ENCODE results near the gene PRKCA. TPM values are rescaled to one million over a fixed set of nuclear protein-coding genes. Genes with fewer than 3 reads are reported as not detected.

Gene PRKCA
- polyA plus RNA-seq, 2 of the 4 experiments (the other 2 are of a cell fraction) = 28.8 to 65.0 TPM

GRCh38 chr17:66268247-66268927 lies 34.0 kb upstream of the PRKCA start:
- no peak for TF ChIP-seq MAZ (IDR thresholded peaks at IDR 0.05; ENCODE audit: borderline replicate concordance, low read depth, low read length)
- TF ChIP-seq BHLHE40 (IDR thresholded peaks at IDR 0.05; ENCODE audit: low read depth, low read length) = no peak
- no peak for TF ChIP-seq ZNF302 (CRISPR knock-in tag; IDR thresholded peaks at IDR 0.05)
- no peak for TF ChIP-seq FOSL2 (IDR thresholded peaks at IDR 0.05)
- peak; percentile 52 for TF ChIP-seq FOSL2 (CRISPR knock-in tag; IDR thresholded peaks at IDR 0.05)
- peak; percentile 16 for TF ChIP-seq MAFK (IDR thresholded peaks at IDR 0.05; ENCODE audit: partially characterized antibody)
- TF ChIP-seq CEBPB (IDR thresholded peaks at IDR 0.05) = peak in 1 of 2 experiments; percentile 30; a peak in 1 of 4 replicates
- TF ChIP-seq ELK1 (IDR thresholded peaks at IDR 0.05; ENCODE audit: low read depth, low read length) = no peak
- TF ChIP-seq FOSB (CRISPR knock-in tag; IDR thresholded peaks at IDR 0.05) = no peak
- TF ChIP-seq JUNB (IDR thresholded peaks at IDR 0.05) = 0 out of 2 replicates have a peak, but pooled peaks have one; percentile 23
- no peak for TF ChIP-seq CHD2 (IDR thresholded peaks at IDR 0.05; ENCODE audit: low read length, partially characterized antibody)
- 56% methylated on average over 8 of the region's 8 CpGs for WGBS (ENCODE audit: missing lambda C conversion rate)
- FAIRE-seq (no peak), DNase-seq (ENCODE audit: low read depth in 1 of 2, low spot score in 1 of 2) (no peak), ATAC-seq (peak; percentile 40 to 60; a peak in 5 of 6 replicates)
- CTCF ChIA-PET = interaction anchor here (1.0 to 4.9 kb wide), 7 partner anchors 8 to 357 kb away, joined by 3 to 31 read pairs (median 3); no protein-coding TSS in a partner anchor
- peak overlapping the region; percentile 34 to 78 for H3K27ac ChIP-seq
- H3K4me2 ChIP-seq = peak overlapping the region; percentile 36
- H3K9me3 ChIP-seq = peaks cover 13% of the 10 kb centered on the region
- H3K4me3 ChIP-seq = no peak overlapping the region
- H3K4me1 ChIP-seq = peaks cover 28% of the 10 kb centered on the region
- POLR2A ChIA-PET = no interaction called here

GRCh38 chr17:66270106-66270505 lies 32.3 kb upstream of the PRKCA start:
- TF ChIP-seq HEYL (CRISPR knock-in tag; IDR thresholded peaks at IDR 0.05) (peak; percentile 74; the same call in 1 of the 2 replicates), HDAC2 (IDR thresholded peaks at IDR 0.05) (peak; percentile 99), ZSCAN20 (CRISPR knock-in tag; IDR thresholded peaks at IDR 0.05) (peak; percentile 31; the same call in 1 of the 2 replicates), MAX (IDR thresholded peaks at IDR 0.05) (no peak), CHD4 (IDR thresholded peaks at IDR 0.05; ENCODE audit: borderline replicate concordance) (peak; percentile 83), ZNF302 (CRISPR knock-in tag; IDR thresholded peaks at IDR 0.05) (peak; percentile 84; the same call in 1 of the 2 replicates), EP300 (IDR thresholded peaks at IDR 0.05) (no peak), KDM1A (IDR thresholded peaks at IDR 0.05; ENCODE audit: low read depth) (peak; percentile 96), POLR2AphosphoS2 (conservative IDR thresholded peaks at IDR 0.05; ENCODE audit: low read length) (no peak), HOXB5 (CRISPR knock-in tag; IDR thresholded peaks at IDR 0.05) (0 out of 2 replicates have a peak, but pooled peaks have one; percentile 29), FOXS1 (CRISPR knock-in tag; IDR thresholded peaks at IDR 0.05) (peak; percentile 89; the same call in 1 of the 2 replicates)
- ChIA-PET CTCF (no interaction called here), POLR2A (no interaction called here)
- whole genome bisulfite sequencing (ENCODE audit: missing lambda C conversion rate) = 95% methylated on average over 2 of the region's 2 CpGs
- Histone ChIP-seq H3K9me3 (peaks cover 13% of the 10 kb centered on the region), H3K4me3 (no peak overlapping the region), H3K4me2 (no peak overlapping the region), H3K27ac (no peak overlapping the region), H3K4me1 (peaks cover 40% of the 10 kb centered on the region)
- FAIRE-seq (no peak), DNase-seq (ENCODE audit: low read depth in 1 of 2, low spot score in 1 of 2) (peak in 1 of 2 experiments; percentile 23), ATAC-seq (no peak)

DNA sequence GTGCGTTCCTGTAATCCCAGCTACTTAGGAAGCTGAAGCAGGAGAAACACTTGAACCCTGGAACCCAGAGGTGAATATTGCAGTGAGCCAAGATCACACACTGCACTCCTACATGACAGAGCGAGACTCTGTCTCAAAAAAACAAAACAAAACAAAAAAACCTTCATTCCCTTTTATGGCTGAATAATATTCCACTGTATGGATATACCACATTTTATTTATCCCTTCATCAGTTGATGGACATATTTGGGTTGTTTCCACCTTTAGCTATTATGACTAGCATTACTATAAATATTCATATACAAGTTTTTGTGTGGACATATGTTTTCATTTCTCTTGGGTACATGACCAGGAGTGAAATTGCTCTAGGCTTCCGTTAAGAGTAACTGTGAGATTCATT lies 30.9 kb upstream of the PRKCA start:
- ATAC-seq (no peak), FAIRE-seq (no peak), DNase-seq (ENCODE audit: low read depth in 1 of 2, low spot score in 1 of 2) (no peak)
- POLR2A ChIA-PET = no interaction called here
- Histone ChIP-seq H3K4me1 (peaks cover 51% of the 10 kb centered on the region), H3K9me3 (peaks cover 13% of the 10 kb centered on the region), H3K4me3 (no peak overlapping the region), H3K4me2 (no peak overlapping the region), H3K27ac (peak overlapping the region; percentile 91 to 92; a peak in 4 of 6 replicates)
- WGBS (ENCODE audit: missing lambda C conversion rate) = 94% methylated on average over 3 of the region's 3 CpGs
- CTCF ChIA-PET = interaction anchor here (1.0 to 1.4 kb wide), 3 partner anchors 16 to 71 kb away, joined by 3 to 7 read pairs (median 4); no protein-coding TSS in a partner anchor
- TF ChIP-seq HEYL (CRISPR knock-in tag; IDR thresholded peaks at IDR 0.05) (no peak), CHD4 (IDR thresholded peaks at IDR 0.05; ENCODE audit: borderline replicate concordance) (peak; percentile 60; the same call in 1 of the 2 replicates), CBX2 (IDR thresholded peaks at IDR 0.05; ENCODE audit: borderline replicate concordance, low read depth) (no peak), FOXS1 (CRISPR knock-in tag; IDR thresholded peaks at IDR 0.05) (no peak), CBX8 (IDR thresholded peaks at IDR 0.05) (no peak), EHMT2 (IDR thresholded peaks at IDR 0.05; ENCODE audit: low read depth) (no peak), FOSL2 (IDR thresholded peaks at IDR 0.05) (no peak), FOSL2 (CRISPR knock-in tag; IDR thresholded peaks at IDR 0.05) (no peak), SMC3 (IDR thresholded peaks at IDR 0.05) (no peak), KDM1A (IDR thresholded peaks at IDR 0.05; ENCODE audit: low read depth) (peak; percentile 39; the same call in 1 of the 2 replicates), RCOR1 (IDR thresholded peaks at IDR 0.05; ENCODE audit: low read depth, low read length) (no peak)
